T-helper 2 cell (primary cell): ENCODE data around the gene PDE4A.

Source experiments
- DNase-seq, 5 experiments: peaks; one replicate each; pipeline versions ENCODE4 v3.0.0 to v3.0.0-alpha.2; 2012 to 2022

The PDE4A gene

DNA sequence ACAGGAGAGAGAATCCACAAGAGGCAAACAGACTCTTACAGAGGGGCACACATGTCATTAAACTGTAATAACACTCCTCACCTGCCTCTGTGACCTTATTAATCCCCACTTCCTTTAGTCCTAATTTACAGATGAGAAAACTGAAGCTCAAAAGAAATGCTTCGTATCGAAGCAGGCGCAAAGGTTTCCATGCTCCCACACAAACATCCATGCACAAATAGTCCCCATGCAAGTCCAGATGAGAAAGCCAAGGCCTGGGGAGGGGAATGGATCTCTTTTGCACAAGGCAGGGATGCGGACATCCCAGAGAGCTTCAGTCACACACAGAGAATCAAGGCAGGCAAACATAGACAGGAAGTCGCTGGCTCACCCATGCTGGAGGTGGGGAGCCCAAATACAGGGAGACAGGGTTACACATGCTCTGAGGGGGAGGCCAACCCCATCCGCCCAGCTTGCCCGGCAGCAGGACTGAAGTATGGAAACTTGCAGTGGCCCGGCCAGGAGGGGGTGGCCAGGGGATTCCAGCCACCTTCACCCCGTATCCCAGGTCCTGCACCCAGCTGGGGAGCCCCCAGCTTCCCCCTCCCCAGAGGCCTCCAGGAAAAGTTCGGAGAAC, 96.4 kb downstream of the PDE4A start:
- DNase-seq = peak in 1 of 5 experiments; percentile 58

DNA sequence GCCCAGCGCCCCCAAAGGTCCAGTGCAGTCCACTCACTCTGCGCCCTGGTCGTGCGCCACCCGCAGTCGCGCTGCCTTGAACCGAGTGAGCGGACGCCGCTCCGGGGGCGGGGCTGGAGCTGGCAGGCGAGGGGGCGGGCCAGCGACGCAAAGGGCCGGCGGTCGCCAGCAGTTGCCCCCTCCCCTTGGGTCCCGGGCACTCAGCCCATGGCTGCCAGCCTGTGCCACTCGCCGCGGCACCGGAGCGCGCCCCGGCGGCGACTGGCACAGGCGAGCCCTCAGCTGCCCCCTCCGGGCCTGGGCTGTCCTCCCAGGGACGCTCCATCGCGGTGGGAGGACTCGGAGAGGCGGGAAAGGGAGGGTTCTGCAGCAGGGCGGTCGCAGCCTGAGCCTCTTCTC, 97.0 kb downstream of the PDE4A start, which contains the start of gene S1PR5:
S1PR5 (minus strand) TSS at position 87 of the 399 bp plus-strand sequence. CDS start 2,436 bp downstream, outside the sequence.
- no peak for DNase-seq

DNA sequence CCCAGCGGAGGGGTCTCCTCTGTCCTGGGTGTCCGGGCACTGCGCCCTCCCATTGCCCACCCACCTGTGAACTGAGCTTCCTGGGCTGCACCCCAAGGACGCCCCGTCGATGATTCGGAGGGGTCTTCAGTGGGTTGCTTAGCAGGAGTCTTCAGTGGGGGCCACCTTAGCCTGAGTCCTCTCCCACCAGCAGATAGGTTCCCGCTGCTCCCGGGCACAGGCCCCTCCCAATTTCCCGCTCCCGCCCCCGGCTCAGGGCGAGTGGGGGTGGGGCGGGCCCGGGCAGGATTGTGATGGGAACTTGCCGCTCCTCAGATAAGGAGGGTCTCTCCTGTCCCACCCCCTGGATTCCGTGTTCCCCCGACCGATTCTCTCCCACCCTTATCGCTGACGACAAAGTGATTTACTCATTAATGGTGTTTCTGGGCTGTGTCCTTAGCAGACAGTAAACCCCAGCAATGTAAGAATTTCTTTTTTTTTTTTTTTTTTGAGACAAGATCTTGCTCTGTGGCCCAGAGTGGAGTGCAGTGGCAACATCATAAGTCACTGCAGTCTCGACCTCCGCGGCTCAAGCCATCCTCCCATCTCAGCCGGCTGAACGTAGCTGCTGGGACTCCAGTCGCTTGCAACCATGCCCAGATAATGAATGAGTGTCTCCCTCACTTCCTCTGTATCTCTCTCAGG, 97.6 kb downstream of the PDE4A start:
- peak in 2 of 5 experiments; percentile 43 to 68 for DNase-seq

DNA sequence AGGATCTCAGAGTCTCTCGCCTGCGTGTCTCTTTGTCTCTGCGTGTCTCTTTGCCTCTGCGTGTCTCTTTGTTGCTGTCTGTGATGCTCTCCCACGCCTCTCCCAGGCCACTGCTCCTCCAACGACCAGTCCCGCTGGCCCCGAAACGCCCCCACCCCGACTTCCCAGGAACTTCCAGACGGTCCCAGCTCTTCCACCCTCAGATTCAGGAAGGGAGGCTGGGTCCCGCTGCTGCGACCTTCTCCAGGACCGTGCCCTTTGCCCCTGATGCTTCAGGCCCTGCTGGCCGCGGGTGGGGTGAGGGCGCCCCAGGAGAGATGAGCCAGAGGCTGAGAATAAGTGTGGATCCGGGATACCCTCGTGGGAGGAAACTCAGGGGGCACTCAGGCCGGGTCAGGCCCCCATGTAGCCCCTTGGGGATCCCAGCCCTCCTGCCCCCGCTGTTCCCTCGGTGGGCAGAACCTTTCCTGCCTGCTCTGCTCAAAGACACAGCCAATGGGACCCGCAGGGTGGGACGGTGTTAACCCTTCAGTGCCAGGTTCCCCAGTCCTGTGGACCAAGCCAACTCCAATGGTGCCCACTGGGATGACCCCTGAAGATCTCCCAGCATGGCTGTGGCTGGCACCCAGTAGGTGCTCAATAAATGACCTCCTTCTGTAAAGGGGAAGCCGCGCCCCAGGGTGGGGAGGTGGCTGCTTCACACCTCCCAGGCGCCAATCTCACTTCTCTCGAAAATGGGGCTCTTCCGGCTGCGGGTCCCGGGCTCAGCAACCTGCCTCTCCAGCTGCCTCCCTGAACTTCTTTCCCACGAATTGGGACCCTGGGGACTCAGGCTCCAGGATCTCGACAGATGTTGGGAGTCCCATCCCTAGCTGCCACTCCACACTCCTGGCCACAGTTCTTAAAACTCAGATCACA, 98.4 kb downstream of the PDE4A start:
- peak in 1 of 5 experiments; percentile 69 for DNase-seq
